CD4-positive, alpha-beta T cell treated with Interleukin-4 for 1 hour (primary cell): Measurements from ENCODE around the gene SLC26A3.

Source experiments
- DNase-seq, 2 donors: peaks; one replicate each; pipeline ENCODE4 v3.0.0-alpha.2; 2020 to 2022

Gene SLC26A3

GRCh38 chr7:107815254-107815882 lies 12.3 kb upstream of the SLC26A3 start:
- DNase-seq = no peak

GRCh38 chr7:107813524-107813923 lies 10.5 kb upstream of the SLC26A3 start:
- no peak for DNase-seq

GRCh38 chr7:107811934-107812333 lies 8.9 kb upstream of the SLC26A3 start:
- no peak for DNase-seq

- no peak for DNase-seq
Measured at GRCh38 chr7:107810626-107811025, 7.6 kb upstream of the SLC26A3 start.

GRCh38 chr7:107809179-107809578 lies 6.2 kb upstream of the SLC26A3 start:
- no peak for DNase-seq

- DNase-seq = no peak
Measured at GRCh38 chr7:107799647-107800264, 3.3 kb downstream of the SLC26A3 start.

- DNase-seq = no peak
Measured at GRCh38 chr7:107792364-107792763, 10.7 kb downstream of the SLC26A3 start.

- no peak for DNase-seq
Measured at GRCh38 chr7:107789647-107790046, 13.4 kb downstream of the SLC26A3 start.

GRCh38 chr7:107788662-107789061 lies 14.4 kb downstream of the SLC26A3 start:
- DNase-seq = no peak

GRCh38 chr7:107788216-107788615 lies 14.8 kb downstream of the SLC26A3 start:
- DNase-seq = no peak

GRCh38 chr7:107785926-107786325 lies 17.1 kb downstream of the SLC26A3 start:
- DNase-seq = no peak

- no peak for DNase-seq
Measured at GRCh38 chr7:107785170-107785569, 17.9 kb downstream of the SLC26A3 start.

- DNase-seq = no peak
Measured at GRCh38 chr7:107783648-107784047, 19.4 kb downstream of the SLC26A3 start.

- no peak for DNase-seq
Measured at GRCh38 chr7:107782374-107782773, 20.6 kb downstream of the SLC26A3 start.

- DNase-seq = no peak
Measured at GRCh38 chr7:107779647-107780099, 23.4 kb downstream of the SLC26A3 start.

- no peak for DNase-seq
Measured at GRCh38 chr7:107778283-107778682, 24.7 kb downstream of the SLC26A3 start.

- DNase-seq = no peak
Measured at GRCh38 chr7:107777702-107778101, 25.3 kb downstream of the SLC26A3 start.

- no peak for DNase-seq
Measured at GRCh38 chr7:107773027-107773426, 30.0 kb downstream of the SLC26A3 start.

- no peak for DNase-seq
Measured at GRCh38 chr7:107768263-107768662, 34.8 kb downstream of the SLC26A3 start.

- DNase-seq = no peak
Measured at GRCh38 chr7:107767391-107767790, 35.6 kb downstream of the SLC26A3 start.

GRCh38 chr7:107758667-107759066 lies 44.4 kb downstream of the SLC26A3 start:
- DNase-seq = no peak

- DNase-seq = peak in 1 of 2 donors; percentile 11
Measured at GRCh38 chr7:107754642-107755041, 48.4 kb downstream of the SLC26A3 start.

GRCh38 chr7:107751113-107751512 lies 51.9 kb downstream of the SLC26A3 start:
- no peak for DNase-seq

- DNase-seq = no peak
Measured at GRCh38 chr7:107746006-107746405, 57.0 kb downstream of the SLC26A3 start.

GRCh38 chr7:107744345-107744750 lies 58.7 kb downstream of the SLC26A3 start:
- DNase-seq = no peak
